Peyer's patch (tissue), 4 donors: ENCODE measurements around the gene NCKAP5L.

ENCODE experiments used
- POLR2A ChIP-seq, 2 donors: fragments of 450-650 bp; IDR thresholded peaks; one replicate each; pipeline ENCODE4 v1.5.1; 2017; ENCODE audit warnings: antibody characterized with exemption in 2 of 2, mild to moderate bottlenecking in 2 of 2, moderate library complexity in 2 of 2
- TF ChIP-seq, protein P1 (sequence below), 6 experiments: fragments of 450-650 bp in 4 of 6; fragments of 200-600 bp in 2 of 6; sonication (generic) in 1 of 6; IDR thresholded peaks; one replicate each; pipeline ENCODE4 v1.5.1; 2017 to 2019; ENCODE audit warnings: antibody characterized with exemption in 6 of 6, mild to moderate bottlenecking in 3 of 6, moderate library complexity in 1 of 6

DNA sequence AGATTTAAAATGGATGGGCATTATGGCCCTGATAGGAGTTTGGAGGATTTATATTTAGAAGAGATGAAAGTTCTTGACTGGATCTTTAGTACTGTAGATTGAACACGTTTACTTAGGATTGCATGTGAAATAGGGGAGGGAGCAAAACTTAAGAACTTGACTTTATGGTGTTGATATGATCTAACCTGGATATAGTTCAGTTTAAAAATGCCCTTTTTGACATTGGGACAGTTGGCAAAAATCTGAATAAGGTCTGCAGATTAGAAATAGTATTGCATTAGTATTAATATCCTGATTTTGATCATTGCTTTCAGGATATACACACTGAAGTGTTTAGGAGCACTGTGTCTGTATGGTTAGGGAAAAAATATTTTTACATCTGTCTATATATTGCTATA lies 77.2 kb downstream of the NCKAP5L start:
- TF ChIP-seq POLR2A (IDR thresholded peaks at IDR 0.05) = no peak
- TF ChIP-seq, protein P1, sequence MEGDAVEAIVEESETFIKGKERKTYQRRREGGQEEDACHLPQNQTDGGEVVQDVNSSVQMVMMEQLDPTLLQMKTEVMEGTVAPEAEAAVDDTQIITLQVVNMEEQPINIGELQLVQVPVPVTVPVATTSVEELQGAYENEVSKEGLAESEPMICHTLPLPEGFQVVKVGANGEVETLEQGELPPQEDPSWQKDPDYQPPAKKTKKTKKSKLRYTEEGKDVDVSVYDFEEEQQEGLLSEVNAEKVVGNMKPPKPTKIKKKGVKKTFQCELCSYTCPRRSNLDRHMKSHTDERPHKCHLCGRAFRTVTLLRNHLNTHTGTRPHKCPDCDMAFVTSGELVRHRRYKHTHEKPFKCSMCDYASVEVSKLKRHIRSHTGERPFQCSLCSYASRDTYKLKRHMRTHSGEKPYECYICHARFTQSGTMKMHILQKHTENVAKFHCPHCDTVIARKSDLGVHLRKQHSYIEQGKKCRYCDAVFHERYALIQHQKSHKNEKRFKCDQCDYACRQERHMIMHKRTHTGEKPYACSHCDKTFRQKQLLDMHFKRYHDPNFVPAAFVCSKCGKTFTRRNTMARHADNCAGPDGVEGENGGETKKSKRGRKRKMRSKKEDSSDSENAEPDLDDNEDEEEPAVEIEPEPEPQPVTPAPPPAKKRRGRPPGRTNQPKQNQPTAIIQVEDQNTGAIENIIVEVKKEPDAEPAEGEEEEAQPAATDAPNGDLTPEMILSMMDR (IDR thresholded peaks at IDR 0.05) = no peak
